Measurements from ENCODE around the gene ZFAND2B.

The ZFAND2B gene

DNA sequence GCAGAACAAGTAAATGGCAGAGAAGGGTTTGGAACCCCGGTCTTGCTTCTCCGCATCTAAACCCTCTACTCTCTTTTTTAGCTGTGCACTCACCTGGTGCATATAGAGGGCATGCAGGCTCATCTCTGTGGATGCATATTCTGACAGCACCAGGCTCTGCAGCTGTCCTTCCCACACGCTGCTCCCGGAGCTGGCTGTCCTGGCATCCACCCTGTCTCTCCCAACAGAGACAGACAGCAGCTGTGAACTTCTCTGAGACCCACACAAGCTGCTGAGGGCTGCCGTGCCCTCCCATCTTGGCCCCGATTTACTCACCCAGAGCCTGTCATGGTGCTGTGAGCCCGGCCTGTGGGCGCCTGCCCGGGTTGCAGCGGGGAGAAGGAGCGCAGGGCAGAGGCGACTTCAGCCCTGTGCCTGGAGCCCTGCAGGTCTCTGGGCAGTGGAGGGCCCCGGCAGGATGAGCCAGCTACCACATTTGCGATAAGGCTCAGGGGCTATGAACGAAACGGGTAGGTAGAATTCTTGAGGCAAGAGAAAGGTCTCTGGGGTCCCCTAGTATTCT lies 15.5 kb downstream of the ZFAND2B start:
- DNase-seq, result no peak

DNA sequence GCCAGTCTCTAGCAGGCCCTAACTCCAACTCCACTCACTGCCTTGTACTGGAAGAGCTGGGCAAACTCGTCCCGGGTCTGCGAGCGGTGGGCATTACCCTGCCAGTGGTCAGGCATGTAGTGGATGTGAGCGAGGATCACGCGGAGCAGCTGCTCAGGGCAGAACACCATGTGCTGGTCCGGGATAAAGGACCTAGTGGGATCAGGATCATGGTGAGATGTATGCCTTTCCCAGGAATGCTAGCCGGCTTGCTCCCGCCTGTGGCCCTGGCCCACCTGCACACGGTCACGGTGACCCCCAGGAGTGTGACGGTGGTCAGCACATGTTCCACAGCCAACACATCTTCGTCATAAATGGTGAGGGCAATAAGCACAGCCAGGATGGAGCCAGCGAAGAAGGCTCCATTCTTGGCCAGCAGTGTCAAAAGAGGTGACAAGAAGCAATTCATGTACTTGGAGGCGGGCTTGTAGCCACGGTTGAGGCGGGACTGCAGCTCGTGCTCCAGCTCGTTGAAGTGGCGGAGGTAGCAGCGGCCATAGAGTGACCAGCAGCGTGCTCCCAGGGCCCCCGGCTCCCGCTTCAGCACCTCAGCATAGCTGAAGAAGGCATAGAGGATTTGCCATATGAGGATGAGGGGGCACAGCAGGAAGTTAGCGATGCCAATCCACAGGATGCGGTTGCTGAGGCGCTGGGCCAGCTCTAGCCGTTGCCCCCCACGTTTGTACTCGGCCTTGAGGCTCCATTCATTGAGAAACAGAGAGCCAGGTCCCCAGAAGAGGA lies 17.4 kb downstream of the ZFAND2B start:
- no peak for DNase-seq

DNA sequence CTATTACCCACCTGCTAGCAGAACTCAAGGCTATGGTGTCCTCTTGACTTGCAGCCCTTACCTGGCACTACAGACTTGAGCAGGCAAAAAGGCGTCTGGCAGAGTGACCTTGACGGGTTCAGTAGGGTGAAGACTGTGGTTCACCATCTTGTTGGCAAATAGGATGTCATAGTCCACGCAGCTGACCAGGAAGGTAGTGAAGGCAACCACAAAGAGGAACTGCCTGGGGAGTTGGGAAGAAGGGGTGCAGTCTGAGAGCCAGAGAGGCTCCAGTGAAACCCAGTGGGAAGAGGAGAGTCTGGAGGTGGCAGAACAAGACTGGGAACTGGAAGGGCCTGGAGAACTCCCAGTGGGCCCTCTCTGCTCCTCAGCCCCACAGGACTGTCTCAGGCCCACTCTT lies 18.8 kb downstream of the ZFAND2B start:
- DNase-seq, result no peak

DNA sequence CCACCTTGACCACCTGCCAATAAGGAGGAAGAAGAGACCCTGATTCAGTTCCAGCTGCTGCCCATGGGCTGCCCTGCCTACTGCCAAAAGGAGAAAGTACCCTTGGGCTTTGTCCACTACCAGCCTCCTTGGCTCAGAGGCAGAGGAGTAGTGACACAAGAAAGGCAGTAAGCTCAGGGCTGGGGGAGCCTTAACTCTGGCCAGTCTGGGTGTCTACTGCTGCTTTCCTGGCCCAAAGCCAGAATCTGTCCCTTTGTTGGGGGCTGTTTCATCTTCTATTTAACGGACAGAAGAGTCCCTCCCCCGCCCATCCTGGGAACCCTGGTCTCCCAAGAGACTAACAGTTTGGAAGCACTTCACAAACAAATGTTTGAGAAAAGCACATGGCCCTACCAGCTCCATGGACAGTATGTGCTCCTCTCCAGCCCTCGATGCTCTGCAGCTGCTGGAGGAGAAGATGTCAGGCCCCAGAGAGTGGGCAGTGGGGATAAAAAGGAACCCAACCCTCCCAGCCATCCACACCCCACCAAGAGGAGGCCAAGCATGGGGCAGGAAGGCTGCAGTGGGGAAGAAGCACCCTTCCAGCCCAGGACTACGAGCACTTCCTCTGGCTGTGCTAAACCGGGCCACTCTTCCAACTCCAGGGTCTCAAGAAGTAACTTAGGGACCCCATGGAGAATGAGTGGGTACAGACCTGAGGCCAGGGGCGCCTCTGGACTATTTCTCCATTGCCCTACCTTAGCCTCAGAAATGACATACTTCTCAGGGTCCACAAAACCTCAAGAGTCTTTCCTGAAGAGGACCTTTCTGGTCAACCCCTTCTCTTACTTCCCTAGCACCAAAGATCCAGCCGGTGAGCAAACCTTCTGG lies 21.7 kb downstream of the ZFAND2B start:
- DNase-seq, result no peak

DNA sequence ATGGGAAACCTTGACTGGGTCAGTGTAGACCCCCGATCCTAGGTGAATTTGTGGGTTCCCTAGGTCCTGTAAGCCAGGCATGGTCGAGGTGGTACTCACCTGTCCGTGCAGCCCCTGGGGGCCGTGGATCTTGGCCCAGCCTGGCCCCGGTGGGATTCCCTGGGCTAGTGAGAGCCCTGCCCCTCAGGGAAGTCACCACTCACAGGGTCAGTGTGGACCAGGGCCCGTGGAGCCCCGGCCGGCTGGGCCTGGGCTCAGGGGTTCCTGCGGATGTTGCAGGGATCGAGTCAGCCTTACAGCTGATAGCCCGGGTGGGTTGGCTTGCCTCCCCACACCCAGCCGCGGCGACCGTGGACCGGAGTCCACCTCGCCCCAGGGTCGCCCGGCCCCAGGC lies 22.3 kb downstream of the ZFAND2B start:
- no peak for DNase-seq

DNA sequence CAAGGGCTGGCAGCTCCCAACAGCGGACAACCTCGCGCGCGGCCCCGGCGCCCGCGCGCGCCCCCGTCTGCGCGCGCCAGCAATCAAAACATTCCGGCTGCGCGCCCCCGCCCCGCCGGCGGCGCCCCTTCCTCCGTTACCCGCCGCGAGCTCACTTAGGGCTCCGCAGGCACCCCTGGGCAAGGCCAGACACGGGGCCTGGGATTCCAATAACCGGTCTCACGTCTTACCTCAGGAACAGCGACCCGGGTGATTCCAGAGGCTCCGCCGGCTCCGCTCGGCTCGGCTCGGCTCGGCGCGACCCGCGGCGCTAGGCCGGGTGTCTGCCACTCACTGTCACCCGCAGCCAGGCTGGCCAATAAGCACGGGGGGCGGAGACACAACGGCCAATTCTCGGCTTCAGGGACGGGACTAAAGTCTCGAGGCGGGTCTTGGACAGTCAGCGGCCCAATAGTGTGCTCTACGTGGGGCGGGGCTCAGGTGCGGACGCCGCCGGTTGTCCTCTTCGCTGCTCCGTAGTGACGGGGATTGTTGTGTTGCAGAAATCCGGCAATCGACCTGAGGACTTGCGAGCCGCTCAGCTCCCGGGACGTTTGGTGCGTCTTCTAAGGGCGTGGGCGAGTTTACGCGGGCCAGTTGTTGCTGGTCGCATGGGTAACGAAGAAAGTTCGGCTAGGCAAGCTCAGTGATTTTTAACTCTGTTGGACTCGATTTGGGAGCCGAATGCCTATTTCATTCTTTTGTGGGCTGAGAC lies 22.9 kb downstream of the ZFAND2B start, which contains the start of the genes ANKZF1 and ATG9A:
Gene ANKZF1, plus strand, starts transcription at position 502 of the 754 bp plus-strand sequence. CDS start 452 bp downstream, outside the sequence.
Gene ATG9A, minus strand, starts transcription at position 332 of the 754 bp plus-strand sequence. CDS start 1,612 bp downstream, outside the sequence.
- DNase-seq, result peak; percentile 99

DNA sequence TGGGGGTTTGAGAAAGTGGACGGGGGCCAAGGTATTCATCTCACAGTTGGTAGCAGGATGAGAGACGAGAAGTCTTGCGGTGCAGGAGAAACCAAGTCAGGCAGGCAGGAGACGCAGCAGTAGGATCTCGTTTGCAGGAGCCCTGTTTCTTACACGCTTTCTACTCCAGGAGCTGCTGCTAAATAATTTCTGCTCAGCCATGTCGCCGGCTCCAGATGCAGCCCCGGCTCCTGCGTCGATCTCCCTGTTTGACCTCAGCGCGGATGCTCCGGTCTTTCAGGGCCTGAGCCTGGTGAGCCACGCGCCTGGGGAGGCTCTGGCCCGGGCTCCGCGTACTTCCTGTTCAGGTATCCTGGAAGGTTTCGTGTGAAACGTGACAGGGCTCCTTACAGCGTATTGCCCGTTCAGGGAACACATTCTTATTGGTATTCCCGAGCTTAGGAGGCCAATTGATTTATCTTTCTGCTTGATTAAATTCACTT lies 23.5 kb downstream of the ZFAND2B start:
- DNase-seq, result peak; percentile 72

DNA sequence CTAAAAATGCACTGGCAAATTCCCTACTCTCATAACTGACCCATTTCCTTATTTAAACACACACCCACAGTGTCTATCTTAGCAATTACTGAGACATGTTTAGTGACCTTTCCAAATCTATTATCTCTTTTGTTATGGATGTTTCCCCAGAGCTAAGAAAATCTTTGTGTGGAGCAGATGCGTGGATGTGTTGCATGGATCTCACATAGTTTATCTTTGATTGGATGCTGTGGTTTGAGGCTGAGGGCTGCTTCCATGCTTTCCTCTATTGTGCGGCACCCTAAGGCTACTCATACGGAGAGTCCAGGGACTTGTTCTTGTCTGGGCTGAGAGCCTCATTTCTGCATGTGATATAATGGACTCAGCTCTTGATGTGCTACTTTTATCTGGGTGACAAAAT lies 27.7 kb downstream of the ZFAND2B start:
- DNase-seq, result no peak

DNA sequence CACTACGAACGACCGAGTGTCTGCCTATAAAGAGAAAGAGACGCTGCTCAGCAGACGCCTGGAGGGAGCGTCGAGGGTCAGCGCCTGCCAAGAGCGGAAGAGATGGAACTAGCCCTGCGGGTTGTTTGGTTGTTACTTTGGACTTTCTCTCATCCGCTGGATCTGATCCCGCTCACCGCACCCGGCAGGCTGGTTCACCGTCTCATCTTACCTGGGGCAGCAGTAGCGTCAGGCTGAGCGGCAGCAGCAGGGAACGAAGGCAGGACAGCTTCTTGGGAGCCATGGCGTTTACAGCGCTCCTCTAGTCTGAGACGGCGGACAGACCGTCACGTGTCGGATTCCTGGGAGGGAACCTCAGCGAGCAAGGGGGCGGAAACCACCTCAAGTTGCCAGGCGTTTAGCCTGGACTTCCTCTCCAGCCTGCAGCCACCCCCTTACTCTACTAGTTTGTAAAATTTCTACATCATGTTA lies 36.7 kb downstream of the ZFAND2B start:
- no peak for DNase-seq

DNA sequence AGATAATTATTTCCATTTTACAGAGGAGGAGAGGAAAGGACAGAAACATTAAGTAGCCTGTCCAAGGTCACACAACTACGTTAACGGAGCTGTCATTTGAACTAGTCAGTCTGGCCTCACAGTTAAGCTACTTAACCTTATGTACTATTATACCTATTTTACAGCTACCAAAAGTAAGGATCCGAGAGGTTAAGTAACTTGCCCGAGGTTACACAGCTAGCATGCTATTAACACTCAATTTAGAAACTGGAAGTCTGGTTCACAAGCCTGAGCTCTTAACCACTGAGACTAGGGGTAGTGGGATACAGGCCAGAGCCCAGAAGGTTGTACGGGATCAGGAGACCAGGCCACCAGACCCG lies 38.2 kb downstream of the ZFAND2B start:
- DNase-seq, result no peak

DNA sequence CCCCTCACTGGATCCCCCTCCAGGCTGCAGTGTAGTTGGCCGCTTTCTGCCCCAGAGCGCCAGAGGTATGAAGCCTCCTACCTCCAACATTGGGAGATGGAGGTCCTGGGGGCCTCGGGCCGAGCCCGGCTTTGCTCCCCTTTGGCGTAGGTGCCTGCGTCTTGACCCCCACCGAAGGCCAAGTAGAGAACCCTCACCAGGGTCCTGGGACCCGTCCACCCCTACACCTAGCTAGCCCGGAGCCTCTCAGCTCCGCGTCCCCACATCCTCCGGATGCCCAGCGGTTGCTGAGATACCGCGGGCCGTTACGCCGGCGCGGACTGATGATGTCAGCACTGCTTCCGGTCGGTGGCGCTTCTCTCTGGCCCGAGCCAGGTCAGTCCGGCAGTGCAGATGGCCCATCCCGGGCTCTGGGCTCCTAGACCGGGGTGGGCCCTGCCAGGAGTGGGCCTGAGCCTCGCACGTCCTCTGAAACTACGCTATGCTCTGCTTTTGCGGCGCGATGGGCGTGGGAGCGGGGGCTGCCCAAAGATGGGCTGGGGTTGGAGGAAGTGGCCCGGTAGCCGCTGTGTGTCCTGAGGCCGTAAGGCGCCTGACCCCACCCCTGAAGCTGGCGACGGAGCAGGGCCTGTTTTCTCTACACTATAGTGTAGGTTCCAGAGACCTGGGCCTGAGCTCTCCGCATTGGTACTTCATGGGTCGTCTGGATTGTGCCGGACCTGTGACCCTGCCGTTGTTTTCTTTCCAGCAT lies 38.7 kb downstream of the ZFAND2B start, which contains the start of the genes GLB1L and STK16:
Gene GLB1L, minus strand, starts transcription at position 297 of the 751 bp plus-strand sequence. CDS start 1,871 bp downstream, outside the sequence.
Gene STK16, plus strand, starts transcription at position 332 of the 751 bp plus-strand sequence. CDS start 521 bp downstream, outside the sequence.
- DNase-seq, result peak; percentile 91

DNA sequence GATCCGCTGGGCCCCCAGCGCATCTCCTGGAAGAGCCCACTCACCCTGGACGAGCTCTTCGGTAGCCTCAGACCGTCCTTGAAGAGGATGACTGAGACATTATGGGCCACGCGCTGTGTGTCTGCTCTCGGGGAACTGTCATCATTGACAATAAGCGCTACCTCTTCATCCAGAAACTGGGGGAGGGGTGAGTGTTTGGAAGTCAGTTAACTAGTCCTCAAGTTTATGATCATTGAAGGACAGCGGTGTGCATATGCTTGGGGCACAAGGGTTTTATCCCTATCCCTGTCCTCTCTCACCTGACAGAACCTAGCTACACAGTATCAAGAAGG lies 39.3 kb downstream of the ZFAND2B start:
- no peak for DNase-seq

DNA sequence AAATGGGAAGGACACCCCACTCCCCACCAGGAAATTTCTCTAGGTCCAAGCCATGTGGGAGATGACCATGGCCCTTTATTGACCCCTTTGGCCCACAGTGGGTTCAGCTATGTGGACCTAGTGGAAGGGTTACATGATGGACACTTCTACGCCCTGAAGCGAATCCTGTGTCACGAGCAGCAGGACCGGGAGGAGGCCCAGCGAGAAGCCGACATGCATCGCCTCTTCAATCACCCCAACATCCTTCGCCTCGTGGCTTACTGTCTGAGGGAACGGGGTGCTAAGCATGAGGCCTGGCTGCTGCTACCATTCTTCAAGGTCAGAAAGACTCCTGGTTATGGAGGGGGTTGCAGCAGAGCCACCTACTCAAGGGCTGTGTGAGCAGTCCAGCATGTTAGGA lies 40.0 kb downstream of the ZFAND2B start:
- DNase-seq, result no peak

DNA sequence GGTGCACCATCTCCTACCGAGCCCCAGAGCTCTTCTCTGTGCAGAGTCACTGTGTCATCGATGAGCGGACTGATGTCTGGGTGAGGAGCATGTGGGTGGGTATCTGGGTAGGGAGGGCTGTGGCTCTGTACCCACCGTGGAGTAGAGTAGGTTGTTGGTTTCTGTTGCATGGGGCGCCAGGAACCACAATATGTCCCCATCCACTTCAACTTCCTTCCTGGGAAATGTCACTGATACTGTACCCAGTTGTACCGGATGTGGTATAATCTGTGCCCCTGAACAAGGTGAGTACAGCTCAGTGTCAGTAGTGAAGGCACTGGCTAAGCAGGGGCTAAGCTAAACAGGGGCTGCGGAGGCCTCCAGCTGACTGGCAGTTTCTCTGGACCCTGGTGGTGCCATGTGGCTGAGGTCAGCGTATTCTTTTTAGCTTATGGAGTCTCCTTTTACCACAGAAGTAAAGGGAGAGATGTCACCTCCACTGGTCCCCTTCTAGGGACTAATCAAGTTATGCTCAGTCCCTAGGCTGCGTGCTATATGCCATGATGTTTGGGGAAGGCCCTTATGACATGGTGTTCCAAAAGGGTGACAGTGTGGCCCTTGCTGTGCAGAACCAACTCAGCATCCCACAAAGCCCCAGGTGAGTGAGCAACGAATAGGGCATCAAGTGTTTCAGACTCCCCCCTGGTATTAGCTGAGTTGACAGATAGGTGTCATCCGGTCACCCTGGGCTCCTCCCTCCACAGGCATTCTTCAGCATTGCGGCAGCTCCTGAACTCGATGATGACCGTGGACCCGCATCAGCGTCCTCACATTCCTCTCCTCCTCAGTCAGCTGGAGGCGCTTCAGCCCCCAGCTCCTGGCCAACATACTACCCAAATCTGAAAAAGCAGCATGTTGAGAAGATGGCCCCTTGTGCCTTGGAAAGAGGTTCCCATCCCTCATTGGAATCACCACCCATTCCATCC lies 41.4 kb downstream of the ZFAND2B start:
- DNase-seq, result no peak

DNA sequence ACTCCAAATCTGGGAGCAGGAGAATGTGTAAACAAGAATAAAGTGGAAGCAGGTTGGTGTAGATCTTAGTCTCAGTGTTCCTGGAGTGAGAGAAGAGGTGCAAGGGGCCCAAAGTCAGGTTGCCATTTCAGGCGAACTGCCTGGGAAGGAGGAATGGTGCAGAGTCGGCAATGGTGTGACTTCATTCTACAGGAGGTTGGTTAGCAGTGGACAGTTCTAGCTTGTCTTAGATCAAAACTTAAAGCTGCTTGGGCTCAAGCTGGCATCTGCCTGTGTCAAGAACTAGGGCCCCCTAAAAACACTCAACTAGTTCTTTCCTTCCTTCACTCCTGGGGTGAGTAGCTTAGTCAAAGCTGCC lies 42.2 kb downstream of the ZFAND2B start:
- no peak for DNase-seq

DNA sequence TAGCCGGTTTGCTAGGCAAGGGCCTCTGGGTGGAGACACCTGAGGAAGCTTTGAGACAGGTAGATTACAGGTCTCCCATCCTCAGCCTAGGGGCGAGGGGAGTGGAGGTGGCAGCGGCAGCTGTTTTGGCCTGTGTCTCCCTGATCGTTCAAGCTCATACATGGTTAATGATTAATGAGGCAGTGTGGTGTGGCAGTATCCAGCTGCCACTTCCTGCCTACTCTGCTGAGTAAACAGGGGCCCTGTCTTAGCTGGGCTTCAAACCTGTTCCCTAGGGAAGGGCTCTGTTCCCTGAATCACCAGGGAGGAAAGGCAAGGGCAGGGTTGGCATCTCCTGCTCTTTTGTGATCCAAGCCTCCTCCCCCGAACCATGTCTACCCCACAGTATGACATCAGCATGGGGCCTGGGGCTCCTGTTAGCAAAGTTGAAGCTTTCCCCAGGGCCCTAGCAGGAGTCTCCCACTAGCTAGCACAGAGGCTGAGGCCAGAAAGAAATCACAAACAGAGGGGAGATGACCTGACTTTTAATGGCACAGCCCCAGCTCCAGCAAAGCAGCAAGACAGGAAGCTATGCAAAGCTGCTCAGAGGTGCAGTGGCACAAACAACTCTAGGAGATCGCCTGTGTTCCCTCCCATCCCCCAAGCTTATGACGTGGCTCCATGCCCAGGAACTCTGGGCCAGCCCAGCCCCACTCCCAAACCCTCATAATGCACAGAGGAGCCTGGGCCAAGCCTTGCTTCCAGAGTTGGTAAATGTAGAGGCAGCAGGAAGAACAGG lies 42.8 kb downstream of the ZFAND2B start:
- DNase-seq, result peak; percentile 72

DNA sequence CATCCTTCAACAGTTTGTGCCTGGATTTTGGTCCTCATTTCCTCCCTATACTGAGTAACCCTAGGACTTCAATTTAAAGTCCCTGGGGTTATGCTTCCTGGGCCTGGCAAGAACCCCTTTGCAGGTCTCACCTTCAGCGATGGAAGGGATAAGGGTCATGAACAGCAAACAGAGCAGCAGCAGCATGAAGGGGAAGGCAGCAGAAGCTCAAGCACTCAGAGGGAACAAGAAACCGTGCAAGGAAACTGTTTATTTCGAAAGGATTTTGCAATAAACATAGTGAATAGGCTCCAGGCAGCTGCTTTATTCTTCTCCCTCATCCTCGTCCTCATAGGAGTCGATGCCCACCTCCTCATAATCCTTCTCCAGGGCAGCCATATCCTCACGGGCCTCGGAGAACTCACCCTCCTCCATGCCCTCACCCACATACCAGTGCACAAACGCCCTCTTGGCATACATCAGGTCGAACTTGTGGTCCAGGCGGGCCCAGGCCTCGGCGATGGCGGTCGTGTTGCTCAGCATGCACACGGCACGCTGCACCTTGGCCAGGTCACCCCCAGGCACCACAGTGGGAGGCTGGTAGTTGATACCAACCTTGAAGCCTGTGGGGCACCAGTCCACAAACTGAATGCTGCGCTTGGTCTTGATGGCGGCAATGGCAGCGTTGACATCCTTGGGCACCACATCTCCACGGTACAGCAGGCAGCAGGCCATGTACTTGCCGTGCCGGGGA lies 43.6 kb downstream of the ZFAND2B start:
- DNase-seq, result no peak

DNA sequence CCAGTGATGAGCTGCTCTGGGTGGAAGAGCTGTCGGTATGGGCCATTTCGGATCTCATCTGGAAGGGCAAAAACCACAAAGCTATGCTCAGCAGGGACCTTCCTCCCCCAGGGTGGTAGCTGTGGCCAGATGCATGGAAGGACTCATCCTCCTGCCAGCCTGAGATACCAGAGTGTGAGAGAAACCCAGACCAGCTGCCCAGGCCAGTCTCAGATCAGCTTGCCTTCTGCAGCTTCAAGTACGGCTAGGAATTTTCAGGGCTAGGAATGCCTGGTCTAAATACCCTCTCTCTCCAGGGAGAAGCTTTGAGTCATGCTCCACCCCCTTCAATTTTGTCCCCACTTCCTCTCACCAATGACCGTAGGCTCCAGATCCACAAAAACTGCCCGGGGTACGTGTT lies 45.1 kb downstream of the ZFAND2B start:
- DNase-seq, result no peak

DNA sequence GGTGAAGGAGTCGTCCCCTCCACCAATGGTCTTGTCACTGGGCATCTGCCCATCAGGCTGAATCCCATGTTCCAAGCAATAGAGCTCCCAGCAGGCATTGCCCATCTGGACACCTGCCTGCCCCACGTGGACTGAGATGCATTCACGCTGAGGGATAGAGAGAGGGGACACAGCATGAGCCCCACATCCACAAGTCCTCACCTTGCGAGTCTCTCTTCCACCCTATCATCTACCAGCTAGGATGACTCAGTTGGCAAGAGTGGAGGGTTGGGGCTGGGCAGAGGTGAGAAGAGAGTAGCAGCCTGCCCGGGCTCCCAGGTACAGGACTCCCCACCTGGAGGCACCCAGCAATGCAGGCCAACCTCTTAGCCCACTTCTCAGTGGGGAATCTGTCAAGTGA lies 45.5 kb downstream of the ZFAND2B start:
- DNase-seq, result no peak

Data from EL (cell line).